Neural cell (in vitro differentiated cells): ENCODE measurements around the gene RELCH. TPM values are rescaled to one million over a fixed set of nuclear protein-coding genes. Genes with fewer than 3 reads are reported as not detected.

ENCODE experiments used
- H2AFZ ChIP-seq: fragments of 200-600, 300-800 bp; sonication (generic), shearing (Covaris generic); 2 replicates; pipeline ENCODE4 v1.6.0; 2014; ENCODE audit warnings: low read depth, mild to moderate bottlenecking, antibody characterized with exemption, low read length, moderate library complexity
- H3F3A ChIP-seq: fragments of 200-600 bp; shearing (Covaris generic); 2 replicates; pipeline ENCODE4 v1.6.1; 2016; ENCODE audit warnings: mild to moderate bottlenecking, moderate library complexity, mixed read lengths, antibody characterized with exemption, low read length; ENCODE audit not compliant: insufficient read depth, poor library complexity, severe bottlenecking
- H3K27ac ChIP-seq: fragments of 200-600, 300-800 bp; sonication (generic), shearing (Covaris generic); 2 replicates; pipeline ENCODE4 v1.5.1; 2014; ENCODE audit warnings: mild to moderate bottlenecking, low read length, moderate library complexity
- H3K27me3 ChIP-seq: fragments of 300-800, 200-600 bp; sonication (generic), shearing (Covaris generic); 2 replicates; pipeline ENCODE4 v1.6.0; 2014; ENCODE audit warnings: mild to moderate bottlenecking, low read depth, low read length, moderate library complexity; ENCODE audit not compliant: insufficient read depth
- H3K36me3 ChIP-seq: fragments of 300-800, 200-600 bp; sonication (generic), shearing (Covaris generic); 2 replicates; pipeline ENCODE4 v1.5.1; 2014; ENCODE audit warnings: mild to moderate bottlenecking, antibody characterized with exemption, low read length, moderate library complexity; ENCODE audit not compliant: insufficient read depth
- H3K4me2 ChIP-seq: fragments of 300-800, 200-600 bp; sonication (generic), shearing (Covaris generic); 2 replicates; pipeline ENCODE4 v1.6.0; 2014; ENCODE audit warnings: mild to moderate bottlenecking, low read length
- H3K4me3 ChIP-seq: fragments of 300-800, 200-600 bp; sonication (generic), shearing (Covaris generic); 2 replicates; pipeline ENCODE4 v1.5.1; 2014; ENCODE audit warnings: mild to moderate bottlenecking, low read length, moderate library complexity
- H3K79me2 ChIP-seq: fragments of 200-600 bp; shearing (Covaris generic); replicated peaks from 2 replicates; pipeline ENCODE4 v1.6.0; 2014; ENCODE audit warnings: mild to moderate bottlenecking, low read length, moderate library complexity; ENCODE audit not compliant: insufficient read depth
- H3K9ac ChIP-seq: fragments of 300-800, 200-600 bp; sonication (generic), shearing (Covaris generic); 2 replicates; pipeline ENCODE4 v1.6.1; 2016; ENCODE audit warnings: mild to moderate bottlenecking, low read length, mixed read lengths
- H3K9me2 ChIP-seq: fragments of 200-600 bp; shearing (Covaris generic); 2 replicates; pipeline ENCODE4 v1.6.1; 2016; ENCODE audit warnings: mild to moderate bottlenecking, low read length, mixed read lengths; ENCODE audit not compliant: insufficient read depth
- H3K9me3 ChIP-seq: fragments of 200-600, 300-800 bp; sonication (generic), shearing (Covaris generic); 2 replicates; pipeline ENCODE4 v1.6.1; 2016; ENCODE audit warnings: mild to moderate bottlenecking, mixed run types, low read length, moderate library complexity, mixed read lengths
- H4K20me1 ChIP-seq: fragments of 200-600 bp; shearing (Covaris generic); 2 replicates; pipeline ENCODE4 v1.6.1; 2016; ENCODE audit warnings: mild to moderate bottlenecking, mixed run types; ENCODE audit not compliant: insufficient read depth
- EP300 ChIP-seq: fragments of 450-650 bp; conservative IDR thresholded peaks from 2 replicates; pipeline ENCODE4 v1.6.1; 2014; ENCODE audit warnings: antibody characterized with exemption, mild to moderate bottlenecking, moderate library complexity; ENCODE audit not compliant: poor library complexity, severe bottlenecking
- EZH2 ChIP-seq: fragments of 200-600, 300-800 bp; shearing (Covaris generic), sonication (generic); IDR thresholded peaks from 2 replicates; pipeline ENCODE4 v1.6.1; 2014; ENCODE audit warnings: antibody characterized with exemption, low read length, borderline replicate concordance, mild to moderate bottlenecking; ENCODE audit not compliant: insufficient read depth, poor library complexity, severe bottlenecking
- MXI1 ChIP-seq: fragments of 450-650 bp; conservative IDR thresholded peaks from 2 replicates; pipeline ENCODE4 v1.6.1; 2014; ENCODE audit warnings: antibody characterized with exemption, mild to moderate bottlenecking; ENCODE audit not compliant: poor library complexity, severe bottlenecking
- POLR2AphosphoS5 ChIP-seq: IDR thresholded peaks from 2 replicates; pipeline ENCODE4 v1.6.1; 2012
- RAD21 ChIP-seq: fragments of 450-650 bp; conservative IDR thresholded peaks from 2 replicates; pipeline ENCODE4 v1.6.1; 2014; ENCODE audit warnings: antibody characterized with exemption, mild to moderate bottlenecking, moderate library complexity
- REST ChIP-seq: IDR thresholded peaks from 2 replicates; pipeline ENCODE4 v1.6.1; 2012; ENCODE audit warnings: borderline replicate concordance
- SMC3 ChIP-seq: fragments of 450-650 bp; conservative IDR thresholded peaks from 2 replicates; pipeline ENCODE4 v1.6.1; 2014; ENCODE audit warnings: antibody characterized with exemption, mild to moderate bottlenecking, moderate library complexity; ENCODE audit not compliant: poor library complexity
- TAF1 ChIP-seq: IDR thresholded peaks from 2 replicates; pipeline ENCODE4 v1.6.1; 2012; ENCODE audit warnings: low read depth
- polyA plus RNA-seq: library from polyadenylated mRNA; depleted of rRNA; stranded (reverse); fragments of >200 nt; gene quantifications from 2 replicates; pipeline ENCODE4 v1.2.3, GENCODE V29; 2014
- TF ChIP-seq, protein P1 (sequence below): fragments of 450-650 bp; IDR thresholded peaks from 2 replicates; pipeline ENCODE4 v1.5.1; 2014; ENCODE audit warnings: antibody characterized with exemption, mild to moderate bottlenecking, moderate library complexity; ENCODE audit not compliant: poor library complexity, severe bottlenecking

RELCH gene
- polyA plus RNA-seq, 1 donor from 2014 or later = 80.2 TPM

DNA sequence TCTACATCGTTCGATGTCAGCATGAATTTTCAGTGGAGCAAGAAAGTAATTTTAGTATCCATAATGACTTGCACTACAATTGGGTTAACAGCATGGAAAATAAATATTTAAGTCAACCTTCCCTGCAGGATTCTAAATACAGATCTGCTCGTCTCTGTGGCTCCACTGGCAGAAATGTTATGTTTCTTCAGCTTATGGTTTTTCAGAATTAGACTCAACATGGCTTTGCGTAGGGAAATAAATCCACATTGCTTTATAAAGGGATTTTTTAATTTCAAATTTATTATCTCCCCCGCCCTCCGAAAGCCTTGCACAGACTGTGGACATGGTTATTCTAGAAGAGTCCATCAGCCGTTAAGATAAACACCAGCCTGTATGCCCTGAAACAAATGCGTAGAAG, 156.3 kb downstream of the RELCH start:
- Histone ChIP-seq H2AFZ (no peak overlapping the region), H4K20me1 (no peaks in the 10 kb centered on the region), H3K9me2 (no peaks in the 10 kb centered on the region), H3K9me3 (no peaks in the 10 kb centered on the region), H3K36me3 (no peaks in the 10 kb centered on the region), H3K27me3 (no peaks in the 10 kb centered on the region), H3K79me2 (no peaks in the 10 kb centered on the region), H3K9ac (no peak overlapping the region), H3K4me3 (no peak overlapping the region), H3K27ac (no peak overlapping the region), H3F3A (no peaks in the 10 kb centered on the region), H3K4me2 (no peak overlapping the region)
- TF ChIP-seq POLR2AphosphoS5 = no peak
- TF ChIP-seq REST = no peak
- TF ChIP-seq, protein P1, sequence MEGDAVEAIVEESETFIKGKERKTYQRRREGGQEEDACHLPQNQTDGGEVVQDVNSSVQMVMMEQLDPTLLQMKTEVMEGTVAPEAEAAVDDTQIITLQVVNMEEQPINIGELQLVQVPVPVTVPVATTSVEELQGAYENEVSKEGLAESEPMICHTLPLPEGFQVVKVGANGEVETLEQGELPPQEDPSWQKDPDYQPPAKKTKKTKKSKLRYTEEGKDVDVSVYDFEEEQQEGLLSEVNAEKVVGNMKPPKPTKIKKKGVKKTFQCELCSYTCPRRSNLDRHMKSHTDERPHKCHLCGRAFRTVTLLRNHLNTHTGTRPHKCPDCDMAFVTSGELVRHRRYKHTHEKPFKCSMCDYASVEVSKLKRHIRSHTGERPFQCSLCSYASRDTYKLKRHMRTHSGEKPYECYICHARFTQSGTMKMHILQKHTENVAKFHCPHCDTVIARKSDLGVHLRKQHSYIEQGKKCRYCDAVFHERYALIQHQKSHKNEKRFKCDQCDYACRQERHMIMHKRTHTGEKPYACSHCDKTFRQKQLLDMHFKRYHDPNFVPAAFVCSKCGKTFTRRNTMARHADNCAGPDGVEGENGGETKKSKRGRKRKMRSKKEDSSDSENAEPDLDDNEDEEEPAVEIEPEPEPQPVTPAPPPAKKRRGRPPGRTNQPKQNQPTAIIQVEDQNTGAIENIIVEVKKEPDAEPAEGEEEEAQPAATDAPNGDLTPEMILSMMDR = no peak
- no peak for TF ChIP-seq TAF1
- TF ChIP-seq SMC3 = no peak
- TF ChIP-seq EP300 = no peak
- no peak for TF ChIP-seq MXI1

DNA sequence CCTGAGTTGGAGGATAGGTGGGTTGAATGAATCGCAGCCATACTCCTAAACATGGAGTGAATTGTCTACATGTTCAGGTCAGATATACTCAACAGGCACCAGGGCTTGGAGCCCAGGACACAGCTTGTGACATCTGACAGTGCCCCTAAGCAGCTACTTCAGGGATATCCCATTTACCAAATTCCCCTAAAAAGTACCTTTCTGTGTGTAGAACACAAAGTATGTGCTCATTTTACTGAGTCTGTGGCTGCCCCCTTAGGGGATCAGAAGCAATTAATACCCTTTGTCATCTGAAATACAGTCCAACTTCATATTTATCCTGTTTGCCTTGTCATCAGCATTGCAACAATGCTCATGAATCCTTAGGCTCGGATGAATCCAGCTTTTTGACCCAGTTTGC, 158.9 kb downstream of the RELCH start:
- no peaks in the 10 kb centered on the region for H3K36me3 ChIP-seq
- no peaks in the 10 kb centered on the region for H3F3A ChIP-seq
- no peak overlapping the region for H3K9ac ChIP-seq
- H3K9me2 ChIP-seq = no peaks in the 10 kb centered on the region
- no peaks in the 10 kb centered on the region for H3K9me3 ChIP-seq
- H3K27me3 ChIP-seq = no peaks in the 10 kb centered on the region
- H3K4me2 ChIP-seq = no peak overlapping the region
- no peaks in the 10 kb centered on the region for H4K20me1 ChIP-seq
- H3K4me3 ChIP-seq = no peak overlapping the region
- H3K79me2 ChIP-seq = no peaks in the 10 kb centered on the region
- no peak overlapping the region for H3K27ac ChIP-seq
- TF ChIP-seq TAF1 = no peak
- TF ChIP-seq POLR2AphosphoS5 = no peak
- TF ChIP-seq, protein P1 = no peak
- no peak for TF ChIP-seq SMC3
- TF ChIP-seq EZH2 = no peak
- no peak for TF ChIP-seq RAD21
- TF ChIP-seq EP300 = no peak
- no peak for TF ChIP-seq MXI1
- no peak for TF ChIP-seq REST
- no peak overlapping the region for H2AFZ ChIP-seq
